ENCODE measurements around the gene SYT2. TPM values are rescaled to one million over a fixed set of nuclear protein-coding genes. Genes with fewer than 3 reads are reported as not detected.

Gene SYT2
- total and polyA plus RNA-seq, 2 of the 13 experiments (the other 11 are each of a cell fraction or from before 2014, with no cell fraction given), result not detected

- peak; percentile 41 for TF ChIP-seq ZNF687 (CRISPR knock-in tag; IDR thresholded peaks at IDR 0.05)
- TF ChIP-seq FOXK1 (CRISPR knock-in tag; IDR thresholded peaks at IDR 0.05; ENCODE audit: borderline replicate concordance, low read depth), result no peak
- no peak for TF ChIP-seq THAP8 (CRISPR knock-in tag; IDR thresholded peaks at IDR 0.05; ENCODE audit: borderline replicate concordance)
- TF ChIP-seq MAZ (IDR thresholded peaks at IDR 0.05; ENCODE audit: borderline replicate concordance, low read depth, low read length), result no peak
- TF ChIP-seq MAZ (CRISPR knock-in tag; IDR thresholded peaks at IDR 0.05; ENCODE audit: low read depth), result peak; percentile 63
- TF ChIP-seq GPBP1L1 (CRISPR knock-in tag; IDR thresholded peaks at IDR 0.05), result no peak
- no peak for TF ChIP-seq E2F5 (CRISPR knock-in tag; conservative IDR thresholded peaks at IDR 0.05)
- TF ChIP-seq ZFP62 (CRISPR knock-in tag; IDR thresholded peaks at IDR 0.05), result no peak
- peak; percentile 24; the same call in 1 of the 2 replicates for TF ChIP-seq MAFF (IDR thresholded peaks at IDR 0.05; ENCODE audit: low read depth, low read length)
- no peak for TF ChIP-seq RBM22 (optimal IDR thresholded peaks at IDR 0.05; ENCODE audit: low read length)
- TF ChIP-seq MTF2 (CRISPR knock-in tag; IDR thresholded peaks at IDR 0.05; ENCODE audit: borderline replicate concordance), result no peak; the same call in 1 of the 2 replicates
- no peak for TF ChIP-seq ZNF691 (CRISPR knock-in tag; IDR thresholded peaks at IDR 0.05; ENCODE audit: borderline replicate concordance, low read depth)
- no peak for TF ChIP-seq ATF6 (CRISPR knock-in tag; conservative IDR thresholded peaks at IDR 0.05)
- TF ChIP-seq ZNF841 (CRISPR knock-in tag; IDR thresholded peaks at IDR 0.05; ENCODE audit: borderline replicate concordance), result no peak
- TF ChIP-seq CSRNP2 (CRISPR knock-in tag; conservative IDR thresholded peaks at IDR 0.05; ENCODE audit: low read depth), result no peak
Observed at GRCh38 chr1:202710070-202711045, at the start of gene SYT2 (continued).
